IPS-NIHi11 (cell line): ENCODE results near the gene FOXO1.

Source experiments
- DNase-seq: peaks from one replicate; pipeline ENCODE4 v3.0.0; 2012; ENCODE audit warnings: mixed read lengths, low spot score

The FOXO1 gene

GRCh38 chr13:40578055-40578454, 88.4 kb downstream of the FOXO1 start:
- no peak for DNase-seq

DNA sequence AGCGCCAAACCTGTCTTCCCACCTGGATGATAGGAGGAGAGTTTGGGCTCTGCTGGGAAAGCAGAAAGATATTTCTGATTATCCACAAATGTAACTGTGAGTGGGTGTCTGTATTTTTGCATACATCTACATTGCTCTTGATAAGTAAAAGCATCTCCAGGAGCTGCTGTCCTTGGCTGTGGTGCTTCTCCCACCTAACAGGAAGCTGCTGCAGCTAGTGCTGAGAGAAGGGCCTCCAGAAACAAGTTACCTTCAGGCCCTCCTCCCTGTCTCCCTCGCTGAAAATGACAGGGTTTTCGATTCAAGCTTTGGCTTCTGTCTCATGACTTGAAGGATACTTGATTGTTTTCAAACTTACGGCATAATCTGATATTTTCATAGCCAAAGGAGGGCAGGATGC, 90.1 kb downstream of the FOXO1 start:
- DNase-seq = no peak

GRCh38 chr13:40572961-40573360, 93.5 kb downstream of the FOXO1 start:
- no peak for DNase-seq

DNA sequence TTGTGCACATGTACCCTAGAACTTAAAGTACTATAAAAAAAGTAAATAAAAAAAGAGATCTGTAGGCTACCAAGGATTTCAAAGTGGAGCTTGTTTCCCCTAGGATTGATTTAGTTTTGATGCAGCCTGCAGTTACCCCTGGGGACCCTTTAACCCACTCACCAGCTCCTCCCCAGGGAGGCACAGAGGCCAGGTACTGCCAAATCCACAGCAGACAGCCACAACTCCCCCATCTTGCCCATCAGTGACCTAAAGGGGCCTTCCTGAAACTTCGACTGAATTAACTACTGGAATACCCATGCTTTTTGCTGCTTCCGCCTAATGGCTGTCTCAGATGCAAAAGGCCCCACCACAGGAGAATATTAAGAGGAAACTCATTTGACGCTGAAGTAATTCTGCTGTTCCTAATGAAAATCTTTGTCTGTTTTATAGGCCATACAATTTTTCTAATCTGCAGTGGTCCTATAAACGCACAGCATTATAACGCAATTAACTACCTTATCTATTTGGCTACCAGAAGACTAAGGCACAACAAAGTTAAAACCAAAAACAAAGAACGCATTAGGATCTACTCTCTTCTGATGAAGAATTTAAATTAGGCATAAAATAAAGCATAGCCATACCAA, 95.0 kb downstream of the FOXO1 start:
- no peak for DNase-seq

DNA sequence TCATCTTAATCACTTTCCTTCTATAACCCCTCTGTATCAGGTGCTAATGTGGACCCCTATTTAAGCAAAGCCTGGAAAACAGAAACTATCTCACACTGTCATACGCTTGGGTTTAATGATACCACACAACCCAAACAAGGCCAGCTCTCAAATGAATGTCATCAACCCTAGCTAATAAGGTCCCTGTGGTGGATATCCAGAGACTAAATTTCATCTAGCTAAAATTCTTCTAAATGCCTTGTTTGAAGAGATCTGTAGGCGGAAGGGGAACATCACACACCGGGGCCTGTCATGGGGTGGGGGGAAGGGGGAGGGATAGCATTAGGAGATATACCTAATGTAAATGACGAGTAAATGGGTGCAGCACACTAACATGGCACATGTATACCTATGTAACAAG, 95.5 kb downstream of the FOXO1 start:
- DNase-seq = no peak

GRCh38 chr13:40569024-40569350, 97.5 kb downstream of the FOXO1 start:
- DNase-seq = no peak

- DNase-seq = no peak
Observed at GRCh38 chr13:40568246-40569023, 98.0 kb downstream of the FOXO1 start.

DNA sequence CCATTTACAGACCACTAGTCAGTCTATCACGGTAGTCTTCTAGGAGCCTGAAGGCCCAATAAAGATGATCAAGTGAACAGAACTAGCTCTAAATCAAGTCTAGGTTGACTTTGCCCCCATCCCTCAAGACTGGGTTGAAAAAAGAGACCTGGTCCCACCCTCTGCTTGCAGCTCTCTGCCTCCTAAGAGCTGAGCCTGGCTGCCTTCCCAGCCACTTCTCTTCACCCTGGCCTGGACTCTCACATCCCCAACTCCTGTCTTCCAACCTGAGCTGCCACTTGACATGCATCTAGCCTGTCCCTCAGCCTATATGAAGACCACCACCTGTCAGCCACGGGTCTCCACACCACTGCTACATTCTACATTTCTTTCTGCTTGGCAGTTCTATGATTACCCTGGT, 99.6 kb downstream of the FOXO1 start:
- DNase-seq = no peak

GRCh38 chr13:40565282-40566148, 100.9 kb downstream of the FOXO1 start:
- no peak for DNase-seq

DNA sequence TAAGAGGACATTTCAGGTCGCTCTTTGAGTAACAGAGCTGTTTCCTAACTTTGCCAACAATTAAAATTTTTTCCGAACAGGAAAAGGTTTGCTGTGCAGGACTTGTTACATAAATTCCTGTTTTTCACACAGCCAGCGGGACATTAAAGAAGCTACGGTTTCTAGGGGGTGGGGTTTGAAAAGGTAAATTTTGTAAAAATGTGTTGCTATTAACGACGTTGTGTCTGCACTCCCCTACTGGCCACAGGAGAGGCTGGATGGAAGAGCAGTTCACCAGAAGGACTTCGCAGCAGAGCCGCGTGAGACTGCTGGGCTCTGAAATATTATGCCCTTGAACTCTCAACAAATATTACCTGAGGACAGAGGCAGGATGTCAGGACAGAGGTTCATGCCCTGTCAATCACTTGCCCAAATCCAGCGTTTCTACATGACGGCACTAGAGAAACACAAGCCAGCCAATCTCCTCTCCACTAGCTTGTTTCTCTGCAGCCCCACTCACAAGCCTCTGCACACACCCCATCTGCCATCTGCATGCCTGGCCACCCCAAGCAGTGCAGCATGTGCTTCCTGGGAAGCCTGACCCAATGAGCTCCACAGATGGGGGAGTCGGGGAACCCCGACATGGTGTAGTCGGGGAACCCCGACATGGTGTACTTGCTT, 102.0 kb downstream of the FOXO1 start:
- DNase-seq = no peak

DNA sequence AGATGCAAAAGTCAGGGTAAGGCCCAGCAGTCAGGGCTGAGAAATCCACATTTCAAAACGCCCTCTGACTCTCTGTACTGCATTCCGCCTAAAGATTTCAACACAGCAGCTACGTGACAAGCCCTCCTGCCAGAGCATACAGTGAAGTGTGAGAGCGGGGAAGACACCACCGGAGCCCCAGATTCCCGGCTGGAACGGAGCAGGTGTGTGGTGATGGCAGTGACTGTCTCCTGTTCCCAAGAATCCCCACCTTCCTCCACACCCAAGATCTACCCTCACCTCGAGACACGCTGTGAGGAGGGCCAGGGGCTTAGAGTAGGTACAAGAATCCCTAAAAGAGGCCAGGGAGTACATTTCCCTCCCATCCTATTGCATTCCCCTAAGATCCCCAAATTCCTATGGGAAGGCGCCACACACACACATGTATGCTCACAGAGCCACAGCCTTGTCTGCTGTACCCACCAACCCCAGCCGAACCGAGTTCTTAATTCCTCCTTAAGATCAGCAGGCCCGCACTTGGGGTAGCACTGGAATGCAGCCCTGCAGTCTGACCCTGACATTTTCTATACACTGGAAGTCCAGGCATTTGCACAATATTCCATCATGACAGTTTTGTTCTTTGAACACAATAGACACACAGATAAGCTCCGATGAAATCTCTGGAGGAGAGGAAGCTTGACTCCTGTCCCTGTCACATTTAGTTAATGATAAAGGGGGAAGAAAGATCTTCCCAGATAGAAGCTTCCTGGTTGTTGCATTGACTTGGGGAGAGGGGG, 102.9 kb downstream of the FOXO1 start:
- no peak for DNase-seq

GRCh38 chr13:40562975-40563349, 103.5 kb downstream of the FOXO1 start:
- DNase-seq = no peak

- no peak for DNase-seq
Observed at GRCh38 chr13:40559915-40560314, 106.5 kb downstream of the FOXO1 start.

GRCh38 chr13:40558656-40559055, 107.8 kb downstream of the FOXO1 start:
- no peak for DNase-seq

DNA sequence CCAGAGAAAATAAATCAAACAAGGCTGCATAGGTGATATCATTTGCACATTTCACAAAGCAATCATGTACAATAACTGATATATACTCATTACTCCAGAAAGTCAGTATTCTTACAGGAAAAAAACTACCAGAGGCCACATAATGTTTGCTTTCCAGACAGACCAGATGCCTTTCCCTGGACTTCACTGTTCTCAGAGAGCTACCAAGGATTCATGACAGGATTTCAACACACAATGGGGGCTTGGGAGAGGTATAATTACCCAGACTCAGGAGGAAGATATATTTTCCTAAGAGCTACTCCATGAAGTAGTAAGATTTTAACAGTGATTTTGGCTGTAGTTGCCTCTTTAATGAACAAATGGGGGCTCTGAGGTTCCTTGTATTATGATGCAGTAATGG, 110.0 kb downstream of the FOXO1 start:
- no peak for DNase-seq

GRCh38 chr13:40553356-40553755, 113.1 kb downstream of the FOXO1 start:
- DNase-seq = no peak

DNA sequence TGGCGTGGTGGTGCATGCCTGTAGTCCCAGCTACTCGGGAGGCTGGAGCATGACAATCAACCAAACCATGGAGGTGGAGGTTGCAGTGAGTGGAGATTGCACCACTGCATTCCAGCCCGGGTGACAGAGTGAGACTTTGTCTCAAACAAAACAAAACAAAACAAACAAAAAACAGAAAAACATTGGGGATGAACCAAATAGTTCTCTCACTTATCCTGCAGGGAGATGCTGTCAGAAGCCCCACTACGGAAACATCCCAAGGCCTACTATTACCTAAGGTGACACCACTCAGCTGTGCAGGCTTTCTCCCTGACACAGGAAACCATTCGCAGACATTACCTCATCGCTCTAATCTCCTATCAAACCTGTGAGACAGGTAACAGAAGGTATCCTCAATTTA, 113.5 kb downstream of the FOXO1 start:
- DNase-seq = no peak

DNA sequence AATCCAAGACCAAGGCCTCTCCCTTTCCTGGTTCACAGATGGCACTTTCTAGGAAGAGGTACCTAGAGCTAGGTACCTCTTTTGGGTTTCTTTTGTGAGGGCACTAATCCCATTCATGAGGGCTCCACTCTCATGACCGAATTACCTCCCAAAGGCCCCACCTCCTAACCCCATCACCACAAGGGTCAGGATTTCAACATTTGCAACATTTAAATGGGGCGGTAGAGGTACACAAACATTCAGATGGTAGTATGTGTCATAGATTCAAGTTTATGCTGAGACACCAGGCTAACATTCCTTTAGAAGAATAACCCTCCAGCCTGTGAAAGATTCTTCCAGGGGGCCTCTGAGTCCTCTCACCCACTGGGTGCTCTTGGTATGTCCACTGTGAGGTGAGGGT, 116.3 kb downstream of the FOXO1 start:
- DNase-seq = no peak

DNA sequence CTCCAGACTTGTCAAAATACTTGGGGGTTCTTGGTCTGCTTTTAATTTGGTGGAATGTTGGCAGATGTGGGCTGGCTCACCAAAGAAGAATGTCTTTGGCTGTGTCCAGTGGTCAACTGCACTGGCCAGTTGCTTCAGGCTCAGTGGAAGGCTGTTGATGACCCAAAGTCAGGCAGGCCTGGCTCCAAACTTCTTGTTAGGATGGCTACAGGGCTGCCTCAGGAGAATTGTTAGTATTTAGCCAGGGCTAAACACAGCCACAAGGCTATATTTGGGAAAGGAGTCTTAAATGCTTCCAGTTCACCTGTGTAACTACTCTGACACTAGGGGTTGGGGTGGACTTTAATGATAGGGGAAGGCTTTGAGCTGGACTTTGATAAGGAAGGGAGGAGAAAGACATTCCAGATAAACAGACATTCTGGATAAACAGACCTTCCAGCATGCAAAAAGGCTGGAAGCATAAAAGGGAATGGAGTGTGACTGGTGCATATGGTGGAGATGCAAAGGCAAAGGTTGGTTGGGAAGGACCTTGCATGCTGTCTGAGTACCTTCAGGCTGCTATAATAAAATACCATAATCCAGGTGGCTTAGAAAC, 116.8 kb downstream of the FOXO1 start:
- DNase-seq = no peak

DNA sequence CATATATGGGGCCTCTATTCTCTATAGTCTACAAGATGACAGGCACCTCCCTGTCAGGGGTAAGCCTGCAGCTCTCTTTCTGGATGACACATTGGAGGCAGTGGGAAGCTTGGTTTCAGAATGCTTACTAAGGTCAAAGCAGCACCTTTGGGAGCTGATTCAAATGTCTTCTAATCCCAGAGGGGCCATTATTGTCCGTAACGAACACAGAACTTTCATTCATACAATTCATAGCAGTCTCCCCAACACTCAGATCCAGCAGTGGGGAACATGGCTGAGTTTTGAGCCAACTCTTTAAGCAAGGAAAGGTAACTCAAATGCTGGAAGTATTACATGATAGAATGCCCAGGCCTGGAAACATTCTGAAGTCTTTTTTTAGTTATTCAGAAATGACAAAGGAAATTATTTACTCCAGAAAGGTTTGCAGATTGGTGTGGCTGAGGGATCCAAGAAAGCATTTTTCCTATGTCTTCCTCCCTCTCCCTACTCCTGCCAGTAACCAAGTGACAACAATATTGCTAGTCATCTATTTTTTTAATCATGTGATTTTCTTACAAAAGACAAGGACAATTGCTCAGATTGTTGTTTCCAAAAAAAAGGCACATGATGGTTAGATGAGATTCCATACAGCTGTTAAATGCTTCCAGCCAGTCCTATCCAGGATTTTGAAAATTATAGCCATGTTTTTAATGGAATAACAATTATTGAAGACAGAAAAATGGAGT, 118.7 kb downstream of the FOXO1 start:
- no peak for DNase-seq

DNA sequence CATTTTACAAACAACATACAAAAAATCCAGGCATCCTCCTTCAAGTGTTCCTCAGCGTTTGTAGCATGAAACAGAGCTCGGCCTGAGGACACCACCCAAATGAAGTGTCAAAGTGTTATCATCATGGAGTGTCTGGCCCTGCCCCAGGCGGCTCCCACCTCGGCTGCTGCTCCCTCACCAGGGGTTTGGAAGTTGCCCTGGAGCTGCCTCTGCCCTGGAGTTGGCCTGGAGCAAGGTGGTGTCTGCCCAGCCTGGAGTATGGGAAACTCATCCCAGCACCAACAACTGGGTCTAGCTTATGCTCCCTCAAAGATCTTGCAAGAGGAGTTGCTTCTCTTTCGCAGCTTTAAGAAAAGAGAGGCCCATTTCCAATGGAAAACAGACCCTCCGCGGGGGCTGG, 120.4 kb downstream of the FOXO1 start:
- no peak for DNase-seq
